ENCODE data around the gene TRPC1.
A peak's percentile ranks its signal among the peaks of the same experiment; 100 is the strongest.

DNA sequence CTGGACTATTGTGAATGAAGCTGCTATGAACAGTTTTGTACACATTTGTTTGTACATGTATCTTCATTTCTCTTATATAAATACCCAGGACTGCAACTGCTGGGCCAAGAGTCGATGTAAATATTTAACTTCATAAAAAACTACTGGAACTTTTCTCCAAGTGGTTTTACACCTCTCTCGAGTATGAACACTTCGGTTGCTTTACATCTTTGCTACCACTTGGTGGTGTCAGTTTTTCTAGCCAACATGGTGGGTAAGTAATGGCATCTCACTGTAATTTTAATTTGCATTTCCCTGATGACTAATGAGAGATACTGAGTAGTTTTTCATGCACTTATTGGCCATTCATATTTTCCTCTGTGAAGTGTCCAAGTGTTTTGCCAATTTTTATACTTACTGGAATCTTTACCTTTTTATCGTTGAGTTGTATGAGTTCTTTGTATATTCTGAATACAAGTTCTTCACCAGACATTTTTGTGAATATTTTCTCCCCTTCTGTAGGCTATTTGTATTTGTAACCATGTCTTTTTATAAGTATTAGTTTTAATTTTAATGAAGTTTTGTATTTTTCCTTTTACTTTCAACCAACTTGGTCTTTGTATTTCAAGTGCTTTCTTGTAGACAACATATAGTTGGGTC lies 120.6 kb downstream of the TRPC1 start:
- TF ChIP-seq, protein P1, sequence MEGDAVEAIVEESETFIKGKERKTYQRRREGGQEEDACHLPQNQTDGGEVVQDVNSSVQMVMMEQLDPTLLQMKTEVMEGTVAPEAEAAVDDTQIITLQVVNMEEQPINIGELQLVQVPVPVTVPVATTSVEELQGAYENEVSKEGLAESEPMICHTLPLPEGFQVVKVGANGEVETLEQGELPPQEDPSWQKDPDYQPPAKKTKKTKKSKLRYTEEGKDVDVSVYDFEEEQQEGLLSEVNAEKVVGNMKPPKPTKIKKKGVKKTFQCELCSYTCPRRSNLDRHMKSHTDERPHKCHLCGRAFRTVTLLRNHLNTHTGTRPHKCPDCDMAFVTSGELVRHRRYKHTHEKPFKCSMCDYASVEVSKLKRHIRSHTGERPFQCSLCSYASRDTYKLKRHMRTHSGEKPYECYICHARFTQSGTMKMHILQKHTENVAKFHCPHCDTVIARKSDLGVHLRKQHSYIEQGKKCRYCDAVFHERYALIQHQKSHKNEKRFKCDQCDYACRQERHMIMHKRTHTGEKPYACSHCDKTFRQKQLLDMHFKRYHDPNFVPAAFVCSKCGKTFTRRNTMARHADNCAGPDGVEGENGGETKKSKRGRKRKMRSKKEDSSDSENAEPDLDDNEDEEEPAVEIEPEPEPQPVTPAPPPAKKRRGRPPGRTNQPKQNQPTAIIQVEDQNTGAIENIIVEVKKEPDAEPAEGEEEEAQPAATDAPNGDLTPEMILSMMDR (IDR thresholded peaks at IDR 0.05; ENCODE audit: insufficient read depth, low read depth, low read length): peak; percentile 70
- TF ChIP-seq EZH2 (IDR thresholded peaks at IDR 0.05; ENCODE audit: insufficient read depth, low read length): no peak

All from astrocyte (in vitro differentiated cells and primary cell).